Measurements from ENCODE around the gene KSR1. TPM values are rescaled to one million over a fixed set of nuclear protein-coding genes. Genes with fewer than 3 reads are reported as not detected.

The KSR1 gene
- polyA plus RNA-seq, 1 of the 3 experiments (the other 2 are of a cell fraction), result 7.5 TPM

GRCh38 chr17:27489045-27489715, 32.9 kb downstream of the KSR1 start:
- no peaks in the 10 kb centered on the region for H3K9me2 ChIP-seq
- TF ChIP-seq FOXJ3 (CRISPR knock-in tag; IDR thresholded peaks at IDR 0.05) (no peak), USF2 (IDR thresholded peaks at IDR 0.05; ENCODE audit: borderline replicate concordance, low read depth, low read length) (no peak), EP300 (IDR thresholded peaks at IDR 0.05; ENCODE audit: borderline replicate concordance in 1 of 2, low read depth in 1 of 2, low read length in 1 of 2) (no peak), CHD2 (IDR thresholded peaks at IDR 0.05; ENCODE audit: low read length, partially characterized antibody) (no peak)
- H3K36me3 ChIP-seq (replicated peaks in 1 of 2; ENCODE audit: control insufficient read depth in 1 of 2, insufficient read depth in 2 of 2, low read length in 1 of 2), result no peaks in the 10 kb centered on the region
- H2AFZ ChIP-seq (ENCODE audit: low read depth), result no peak overlapping the region
- H3F3A ChIP-seq (replicated peaks; ENCODE audit: insufficient read depth), result no peaks in the 10 kb centered on the region
- H4K20me1 ChIP-seq (ENCODE audit: insufficient read depth), result no peaks in the 10 kb centered on the region
- H3K4me2 ChIP-seq, result no peak overlapping the region
- H3K4me1 ChIP-seq (ENCODE audit: control insufficient read depth in 1 of 2, insufficient read depth in 2 of 2, low read depth in 1 of 2, low read length in 1 of 2), result no peaks in the 10 kb centered on the region; a peak in 2 of 4 replicates
- ChIA-PET CTCF (interaction anchor here (1.0 to 1.7 kb wide), 3 partner anchors 8 to 113 kb away, joined by 3 to 4 read pairs (median 4); no protein-coding TSS in a partner anchor), POLR2A (no interaction called here)
- no peak overlapping the region for H3K9ac ChIP-seq
- WGBS (ENCODE audit: low lambda C conversion rate), result 55% methylated on average over 6 of the region's 7 CpGs
- no peaks in the 10 kb centered on the region for H3K27me3 ChIP-seq (ENCODE audit: insufficient read depth)
- no peak for DNase-seq
- H3K4me3 ChIP-seq (ENCODE audit: low read depth in 2 of 2, low read length in 1 of 2), result no peak overlapping the region
- no peaks in the 10 kb centered on the region for H3K79me2 ChIP-seq (ENCODE audit: insufficient read depth)
- no peaks in the 10 kb centered on the region for H3K9me3 ChIP-seq
- H3K27ac ChIP-seq (ENCODE audit: low read depth in 2 of 2, low read length in 1 of 2), result no peak overlapping the region

GRCh38 chr17:27490391-27490790, 34.1 kb downstream of the KSR1 start:
- H3K36me3 ChIP-seq (replicated peaks in 1 of 2; ENCODE audit: control insufficient read depth in 1 of 2, insufficient read depth in 2 of 2, low read length in 1 of 2), result no peaks in the 10 kb centered on the region
- H3K4me1 ChIP-seq (ENCODE audit: control insufficient read depth in 1 of 2, insufficient read depth in 2 of 2, low read depth in 1 of 2, low read length in 1 of 2), result no peaks in the 10 kb centered on the region; a peak in 2 of 4 replicates
- H3K9ac ChIP-seq, result no peak overlapping the region
- no peaks in the 10 kb centered on the region for H3K27me3 ChIP-seq (ENCODE audit: insufficient read depth)
- ChIA-PET CTCF (interaction anchor here (0.7 kb wide), 1 partner anchor 9 kb away, joined by 3 read pairs; no protein-coding TSS in a partner anchor), POLR2A (no interaction called here)
- no peaks in the 10 kb centered on the region for H3K9me2 ChIP-seq
- no peaks in the 10 kb centered on the region for H4K20me1 ChIP-seq (ENCODE audit: insufficient read depth)
- no peaks in the 10 kb centered on the region for H3K9me3 ChIP-seq
- no peak overlapping the region for H3K4me3 ChIP-seq (ENCODE audit: low read depth in 2 of 2, low read length in 1 of 2)
- DNase-seq, result no peak
- no peak for TF ChIP-seq FOXM1 (IDR thresholded peaks at IDR 0.05; ENCODE audit: low read depth)
- no peak for TF ChIP-seq TCF12 (IDR thresholded peaks at IDR 0.05)
- TF ChIP-seq RFX5 (IDR thresholded peaks at IDR 0.05; ENCODE audit: low read length), result no peak
- TF ChIP-seq YY1 (IDR thresholded peaks at IDR 0.05; ENCODE audit: low read depth), result no peak
- no peak for TF ChIP-seq RCOR1 (IDR thresholded peaks at IDR 0.05; ENCODE audit: low read length)
- TF ChIP-seq POLR2AphosphoS5 (IDR thresholded peaks at IDR 0.05; ENCODE audit: low read depth, low read length), result no peak
- TF ChIP-seq TEAD4 (IDR thresholded peaks at IDR 0.05; ENCODE audit: borderline replicate concordance, insufficient read depth), result no peak
- no peaks in the 10 kb centered on the region for H3F3A ChIP-seq (replicated peaks; ENCODE audit: insufficient read depth)
- no peak overlapping the region for H3K27ac ChIP-seq (ENCODE audit: low read depth in 2 of 2, low read length in 1 of 2)
- H3K4me2 ChIP-seq, result no peak overlapping the region
- H2AFZ ChIP-seq (ENCODE audit: low read depth), result no peak overlapping the region
- H3K79me2 ChIP-seq (ENCODE audit: insufficient read depth), result no peaks in the 10 kb centered on the region
- WGBS (ENCODE audit: low lambda C conversion rate), result 96% methylated on average over 4 of the region's 4 CpGs
